CD8-positive, alpha-beta memory T cell (primary cell): ENCODE results near the gene KRT83. TPM values are rescaled to one million over a fixed set of nuclear protein-coding genes. Genes with fewer than 3 reads are reported as not detected.

Experiments used
- CTCF ChIA-PET: fragments of 350-600 bp; sonication (Branson Sonifier 250); formaldehyde crosslinking; loops from one replicate; lab custom pipeline; 2021; ENCODE audit warnings: antibody characterized with exemption; lab: Charles Lee
- POLR2A ChIA-PET: fragments of 350-600 bp; sonication (Branson Sonifier 250); formaldehyde crosslinking; loops from one replicate; lab custom pipeline; 2021; ENCODE audit warnings: antibody characterized with exemption; lab: Charles Lee
- DNase-seq, 5 donors: peaks; one replicate each; pipeline versions ENCODE4 v3.0.0 to v3.0.0-alpha.2; 2020 to 2022; ENCODE audit warnings: mixed read lengths in 1 of 5
- H3K27ac ChIP-seq: one replicate; pipeline ENCODE4 v1.7.0; 2013; ENCODE audit warnings: low read depth, mild to moderate bottlenecking, low read length, moderate library complexity
- H3K27me3 ChIP-seq: 2 replicates; pipeline ENCODE4 v1.7.0; 2013; ENCODE audit warnings: low read length, mild to moderate bottlenecking; ENCODE audit not compliant: insufficient read depth, poor library complexity, severe bottlenecking
- H3K36me3 ChIP-seq: 2 replicates; pipeline ENCODE4 v1.7.0; 2013; ENCODE audit warnings: mild to moderate bottlenecking, low read length, moderate library complexity; ENCODE audit not compliant: insufficient read depth
- H3K4me1 ChIP-seq: 2 replicates; pipeline ENCODE4 v1.7.0; 2013; ENCODE audit warnings: mild to moderate bottlenecking, low read length, moderate library complexity; ENCODE audit not compliant: insufficient read depth
- H3K4me3 ChIP-seq: 2 replicates; pipeline ENCODE4 v1.7.0; 2013; ENCODE audit warnings: mild to moderate bottlenecking, low read length
- H3K9me3 ChIP-seq: 2 replicates; pipeline ENCODE4 v1.7.0; 2013; ENCODE audit warnings: mild to moderate bottlenecking, low read length
- H3K27ac Mint-ChIP-seq, 8 donors: one replicate each; pipeline ENCODE4 v1.8.0; 2020 to 2021; ENCODE audit warnings: mixed read lengths in 8 of 8, mild to moderate bottlenecking in 6 of 8, inconsistent platforms in 3 of 8, moderate library complexity in 3 of 8
- H3K27me3 Mint-ChIP-seq, 2 donors: one replicate each; pipeline ENCODE4 v1.8.0; 2020 to 2021; ENCODE audit warnings: mixed read lengths in 2 of 2, mild to moderate bottlenecking in 1 of 2, moderate library complexity in 1 of 2
- H3K36me3 Mint-ChIP-seq, 3 donors: one replicate each; pipeline ENCODE4 v1.8.0; 2020 to 2021; ENCODE audit warnings: mixed read lengths in 3 of 3, inconsistent platforms in 1 of 3, mild to moderate bottlenecking in 1 of 3
- H3K4me1 Mint-ChIP-seq, 3 donors: one replicate each; pipeline ENCODE4 v1.8.0; 2020 to 2021; ENCODE audit warnings: mixed read lengths in 3 of 3, inconsistent platforms in 1 of 3, mild to moderate bottlenecking in 1 of 3
- H3K4me3 Mint-ChIP-seq, 7 donors: one replicate each; pipeline ENCODE4 v1.8.0; 2020 to 2021; ENCODE audit warnings: mixed read lengths in 7 of 7, mild to moderate bottlenecking in 6 of 7, moderate library complexity in 4 of 7, inconsistent platforms in 2 of 7
- H3K9me3 Mint-ChIP-seq, 5 donors: one replicate each; pipeline ENCODE4 v1.8.0; 2020 to 2022; ENCODE audit warnings: mixed read lengths in 5 of 5, mild to moderate bottlenecking in 3 of 5, moderate library complexity in 2 of 5, inconsistent platforms in 1 of 5
- polyA plus RNA-seq: library from polyadenylated mRNA; unstranded; fragments of 300-500 nt; fragmentation: Illumina TruSeq; gene quantifications from one replicate; pipeline ENCODE4 v1.2.3, GENCODE V29; 2021
- total RNA-seq, 2 experiments: library from RNA; stranded (reverse); gene quantifications; one replicate each; pipeline ENCODE4 v1.2.3, GENCODE V29; 2021

The KRT83 gene
- not detected for total RNA-seq
- not detected for polyA plus RNA-seq

DNA sequence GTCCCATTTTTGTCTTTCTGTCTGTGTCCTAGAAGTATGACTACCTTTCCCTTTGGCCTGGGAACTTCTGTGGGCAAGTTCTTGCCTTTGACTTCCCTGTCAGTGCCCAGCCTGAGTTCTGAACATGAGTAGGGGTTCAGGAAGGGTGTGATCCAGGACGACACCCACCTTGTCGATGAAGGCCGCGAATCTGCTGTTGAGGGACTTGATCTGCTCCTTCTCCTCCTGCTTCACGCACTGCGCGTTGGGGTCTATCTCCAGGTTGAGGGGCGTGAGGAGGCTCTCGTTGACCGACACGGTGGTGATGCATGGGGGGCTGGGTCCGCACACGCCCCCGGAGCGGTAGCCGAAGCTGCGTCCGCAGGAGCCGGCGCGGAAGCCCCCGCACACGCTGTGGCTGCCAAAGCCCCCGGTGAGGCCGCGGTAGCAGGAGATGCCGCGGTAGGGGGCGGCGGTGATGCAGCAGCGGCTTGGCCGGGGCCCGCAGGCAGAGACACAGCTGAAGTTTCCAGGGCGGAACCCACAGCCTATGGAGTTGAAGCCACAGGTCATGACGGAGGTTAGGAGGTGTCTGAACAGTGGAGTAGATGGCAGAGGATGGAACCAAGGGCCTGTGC, at the start of gene KRT83:
Gene KRT83 (minus strand): TSS at position 615 of the 617 bp plus-strand sequence. CDS start 63 bp downstream, at position 552.
- no peaks in the 10 kb centered on the region for H3K9me3 Mint-ChIP-seq

DNA sequence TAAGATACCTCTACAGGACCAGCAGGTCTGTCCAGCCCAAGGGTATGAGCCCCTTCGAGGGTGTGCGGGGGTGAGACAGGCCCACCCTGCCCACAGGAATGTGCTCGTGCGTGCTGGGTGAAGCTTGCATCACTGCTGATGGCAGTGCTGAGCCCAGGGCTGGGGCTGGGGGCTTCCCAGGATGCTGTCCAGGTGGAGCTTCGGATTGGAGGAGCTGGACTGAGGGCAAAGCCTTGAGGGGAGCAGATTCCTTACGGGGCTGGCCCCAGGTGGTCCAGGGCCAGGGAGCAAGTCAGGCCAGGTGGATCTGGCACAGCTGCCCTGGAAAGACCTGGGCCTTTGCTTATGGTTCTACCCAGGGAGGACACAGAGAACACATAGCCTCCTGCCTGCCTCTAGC, 48.6 kb upstream of the KRT83 start:
- Mint-ChIP-seq H3K27ac (no peak overlapping the region), H3K36me3 (no peaks in the 10 kb centered on the region)
- DNase-seq: no peak

More for the DNA sequence above, at the start of gene KRT83:
- Mint-ChIP-seq H3K36me3 (no peaks in the 10 kb centered on the region), H3K27ac (no peak within 1 kb of the TSS), H3K4me1 (no peaks in the 10 kb centered on the region), H3K27me3 (peaks cover 33 to 52% of the 10 kb centered on the region in 2 donors), H3K4me3 (no peak within 1 kb of the TSS)
- ChIA-PET CTCF (no interaction called here), POLR2A (no interaction called here)
- Histone ChIP-seq H3K9me3 (no peaks in the 10 kb centered on the region), H3K27ac (no peak within 1 kb of the TSS), H3K4me1 (no peaks in the 10 kb centered on the region), H3K36me3 (no peaks in the 10 kb centered on the region), H3K4me3 (no peak within 1 kb of the TSS), H3K27me3 (peaks cover 4% of the 10 kb centered on the region)
- DNase-seq: no peak

DNA sequence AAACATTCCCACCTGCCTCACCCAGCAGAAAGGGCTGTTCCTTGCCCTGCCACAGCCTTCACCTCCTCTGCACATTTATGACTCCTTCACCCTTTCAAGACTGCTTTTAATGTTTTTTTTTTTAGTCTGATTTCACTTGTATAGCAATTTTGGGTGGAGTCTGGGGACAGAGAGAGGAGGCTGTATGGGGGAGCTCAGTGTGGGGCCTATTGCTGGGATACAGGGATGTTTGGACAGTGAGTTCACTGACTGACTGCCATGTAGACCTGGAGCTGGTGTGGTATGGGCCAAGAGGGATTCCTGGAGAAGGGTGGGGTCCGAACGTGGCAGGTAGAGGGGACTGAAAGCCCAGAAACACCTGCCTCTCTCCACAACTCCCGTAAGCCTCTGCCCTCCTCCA, 48.0 kb upstream of the KRT83 start:
- Mint-ChIP-seq H3K9me3 (peaks cover 4 to 9% (median 6%) of the 10 kb centered on the region in 5 donors), H3K27me3 (peaks cover 24 to 25% of the 10 kb centered on the region in 2 donors), H3K4me1 (no peaks in the 10 kb centered on the region), H3K36me3 (no peaks in the 10 kb centered on the region), H3K27ac (peak overlapping the region in 1 of 8 donors; percentile 16), H3K4me3 (no peak overlapping the region)
- Histone ChIP-seq H3K36me3 (no peaks in the 10 kb centered on the region), H3K27ac (no peak overlapping the region), H3K4me1 (no peaks in the 10 kb centered on the region), H3K9me3 (no peaks in the 10 kb centered on the region), H3K27me3 (peaks cover 2% of the 10 kb centered on the region), H3K4me3 (no peak overlapping the region)
- ChIA-PET POLR2A (no interaction called here), CTCF (interaction anchor here (1.5 kb wide), 1 partner anchor 10 kb away, joined by 3 read pairs; no protein-coding TSS in a partner anchor)
- no peak for DNase-seq

More for the DNA sequence above, 48.6 kb upstream of the KRT83 start:
- H3K9me3 ChIP-seq: no peaks in the 10 kb centered on the region
- no peaks in the 10 kb centered on the region for H3K4me1 Mint-ChIP-seq
- ChIA-PET CTCF (interaction anchor here (1.0 kb wide), 1 partner anchor 611 kb away, joined by 3 read pairs; no protein-coding TSS in a partner anchor), POLR2A (no interaction called here)
- no peak overlapping the region for H3K4me3 ChIP-seq
- no peaks in the 10 kb centered on the region for H3K27me3 ChIP-seq
- no peak overlapping the region for H3K4me3 Mint-ChIP-seq
- H3K36me3 ChIP-seq: no peaks in the 10 kb centered on the region
- H3K27ac ChIP-seq: no peak overlapping the region
- H3K9me3 Mint-ChIP-seq: peaks cover 4 to 12% (median 9%) of the 10 kb centered on the region in 5 donors
- peaks cover 20 to 23% of the 10 kb centered on the region in 2 donors for H3K27me3 Mint-ChIP-seq
- H3K4me1 ChIP-seq: no peaks in the 10 kb centered on the region

DNA sequence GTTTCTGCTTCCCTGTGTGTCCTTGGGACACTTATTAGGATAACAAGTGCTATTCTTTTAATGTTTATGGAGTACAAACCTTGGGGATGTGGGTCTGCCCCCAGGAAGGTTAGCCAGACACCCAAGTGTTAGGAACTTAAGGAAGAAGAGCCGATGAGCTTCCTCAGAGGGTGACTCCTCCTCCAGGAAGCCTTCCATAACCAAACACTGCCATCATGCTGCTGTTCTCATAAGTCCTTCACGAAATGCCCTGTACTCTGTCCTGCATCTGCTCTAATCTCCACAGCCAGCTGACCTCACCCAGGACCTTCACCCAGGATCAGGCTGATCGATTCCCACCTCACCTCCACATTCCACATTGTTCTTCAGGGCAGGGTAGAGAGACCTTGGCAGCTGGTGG, 47.3 kb upstream of the KRT83 start:
- CTCF ChIA-PET: interaction anchor here (0.7 to 1.5 kb wide), 3 partner anchors 10 to 511 kb away, joined by 3 read pairs; no protein-coding TSS in a partner anchor

DNA sequence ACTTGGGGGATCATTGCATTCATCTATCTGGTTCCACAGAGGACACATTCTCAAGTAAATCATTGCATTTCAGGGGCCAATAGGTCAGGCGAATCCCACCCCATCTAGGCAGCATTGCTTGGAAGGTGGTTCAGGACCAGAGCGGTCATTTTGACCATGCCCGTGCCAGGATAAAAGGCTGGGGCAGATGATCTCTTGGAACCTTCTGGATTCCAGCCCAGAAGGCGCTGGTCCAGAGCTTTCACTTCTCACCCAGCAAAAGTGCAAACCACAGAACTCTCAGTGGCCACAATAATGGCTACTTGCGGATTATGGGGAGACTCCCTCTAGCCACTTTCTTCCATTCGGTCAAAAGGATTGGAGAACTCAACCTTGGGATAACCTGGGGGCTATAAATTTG, 46.7 kb upstream of the KRT83 start:
- Histone ChIP-seq H3K4me1 (no peaks in the 10 kb centered on the region), H3K27me3 (peaks cover 3% of the 10 kb centered on the region), H3K9me3 (no peaks in the 10 kb centered on the region), H3K4me3 (no peak overlapping the region), H3K27ac (no peak overlapping the region), H3K36me3 (no peaks in the 10 kb centered on the region)
- Mint-ChIP-seq H3K9me3 (no peaks in the 10 kb centered on the region), H3K36me3 (no peaks in the 10 kb centered on the region), H3K4me3 (no peak overlapping the region), H3K4me1 (peaks cover 0 to 2% (median 0%) of the 10 kb centered on the region in 3 donors), H3K27me3 (peaks cover 25 to 26% of the 10 kb centered on the region in 2 donors), H3K27ac (no peak overlapping the region)
- DNase-seq: no peak
- ChIA-PET CTCF (interaction anchor here (0.7 to 1.5 kb wide), 3 partner anchors 9 to 512 kb away, joined by 3 read pairs; no protein-coding TSS in a partner anchor), POLR2A (no interaction called here)

More for the DNA sequence above, 47.3 kb upstream of the KRT83 start:
- H3K27me3 ChIP-seq: peaks cover 3% of the 10 kb centered on the region
- H3K36me3 ChIP-seq: no peaks in the 10 kb centered on the region
- H3K36me3 Mint-ChIP-seq: no peaks in the 10 kb centered on the region
- peaks cover 25 to 26% of the 10 kb centered on the region in 2 donors for H3K27me3 Mint-ChIP-seq
- H3K27ac ChIP-seq: no peak overlapping the region
- no peak overlapping the region for H3K27ac Mint-ChIP-seq
- peaks cover 0 to 2% (median 0%) of the 10 kb centered on the region in 5 donors for H3K9me3 Mint-ChIP-seq
- no peak overlapping the region for H3K4me3 ChIP-seq
- H3K4me1 Mint-ChIP-seq: no peaks in the 10 kb centered on the region
- POLR2A ChIA-PET: no interaction called here
- no peaks in the 10 kb centered on the region for H3K4me1 ChIP-seq
- no peak for DNase-seq
- no peaks in the 10 kb centered on the region for H3K9me3 ChIP-seq
- H3K4me3 Mint-ChIP-seq: no peak overlapping the region

DNA sequence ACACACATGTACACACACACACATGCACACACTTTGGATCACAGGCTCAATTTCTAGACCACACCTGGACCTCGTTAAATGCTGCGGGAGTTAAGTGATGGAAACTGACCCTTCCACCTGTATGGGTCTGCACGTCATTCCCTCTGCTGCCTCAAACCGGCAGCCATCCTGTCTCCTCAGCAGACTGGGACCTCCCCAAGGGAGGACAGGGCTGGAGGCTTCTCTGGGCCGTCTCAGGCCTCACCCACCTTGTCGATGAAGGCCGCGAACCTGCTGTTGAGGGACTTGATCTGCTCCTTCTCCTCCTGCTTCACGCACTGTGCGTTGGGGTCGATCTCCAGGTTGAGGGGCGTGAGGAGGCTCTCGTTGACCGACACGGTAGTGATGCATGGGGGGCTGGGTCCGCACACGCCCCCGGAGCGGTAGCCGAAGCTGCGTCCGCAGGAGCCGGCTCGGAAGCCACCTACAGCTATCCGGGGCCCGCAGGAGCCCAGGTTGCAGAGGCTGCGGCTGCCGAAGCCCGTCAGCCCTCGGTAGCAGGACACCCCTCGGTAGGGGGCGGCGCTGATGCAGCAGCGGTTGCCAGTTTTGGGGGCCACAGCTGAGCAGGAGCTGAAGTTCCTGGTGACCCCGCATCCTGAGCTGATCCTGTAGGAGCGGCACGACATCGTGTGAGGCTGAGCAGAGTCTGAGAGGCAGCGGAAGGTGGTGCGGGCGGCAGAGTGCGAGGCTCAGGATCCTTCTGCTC, 45.7 kb upstream of the KRT83 start, which contains the start of gene KRT85:
Gene KRT85 (minus strand): TSS at position 744 of the 748 bp plus-strand sequence. CDS start 76 bp downstream, at position 668.
- no peak within 1 kb of the TSS for H3K27ac Mint-ChIP-seq
- Histone ChIP-seq H3K27me3 (peaks cover 3% of the 10 kb centered on the region), H3K27ac (no peak within 1 kb of the TSS), H3K9me3 (no peaks in the 10 kb centered on the region), H3K4me1 (no peaks in the 10 kb centered on the region), H3K36me3 (no peaks in the 10 kb centered on the region), H3K4me3 (no peak within 1 kb of the TSS)
- peaks cover 23 to 25% of the 10 kb centered on the region in 2 donors for H3K27me3 Mint-ChIP-seq
- DNase-seq: no peak
- H3K4me1 Mint-ChIP-seq: peaks cover 0 to 5% (median 4%) of the 10 kb centered on the region in 3 donors
- POLR2A ChIA-PET: no interaction called here
- no peaks in the 10 kb centered on the region for H3K9me3 Mint-ChIP-seq
- no peak within 1 kb of the TSS for H3K4me3 Mint-ChIP-seq
- CTCF ChIA-PET: interaction anchor here (1.4 kb wide), 1 partner anchor 88 kb away, joined by 3 read pairs; no protein-coding TSS in a partner anchor
- H3K36me3 Mint-ChIP-seq: no peaks in the 10 kb centered on the region

DNA sequence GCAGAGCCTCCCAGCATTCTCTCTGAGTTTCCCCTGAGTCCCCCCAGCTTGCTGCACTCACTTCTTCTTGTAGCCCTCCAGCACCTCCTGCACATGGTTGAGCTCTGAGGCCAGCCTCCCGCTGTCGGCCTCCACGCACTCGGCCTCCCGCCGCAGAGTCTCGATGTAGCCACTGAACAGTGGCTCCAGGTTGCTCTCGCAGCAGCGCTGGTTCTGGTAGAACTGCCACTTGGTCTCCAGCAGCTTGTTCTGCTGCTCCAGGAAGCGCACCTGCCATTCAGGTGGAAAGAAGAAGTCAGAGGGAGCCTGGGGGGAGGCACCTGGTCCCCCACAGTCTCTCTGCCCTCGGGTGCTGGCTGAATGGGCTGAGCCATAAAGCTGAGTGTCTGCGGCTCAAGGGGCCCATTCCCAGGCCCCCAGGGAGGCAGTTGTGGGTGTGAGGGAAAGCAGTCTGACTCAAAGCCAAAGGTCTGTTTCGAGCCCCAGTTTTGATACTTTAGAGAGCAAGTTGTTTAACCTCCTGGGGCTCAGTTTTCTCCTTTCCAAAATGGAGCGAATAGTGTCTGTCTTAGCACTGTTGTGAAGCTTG, 43.8 kb upstream of the KRT83 start:
- Histone ChIP-seq H3K27ac (no peak overlapping the region), H3K27me3 (peaks cover 3% of the 10 kb centered on the region), H3K4me1 (peaks cover under 1% of the 10 kb centered on the region), H3K36me3 (no peaks in the 10 kb centered on the region), H3K9me3 (no peaks in the 10 kb centered on the region), H3K4me3 (no peak overlapping the region)
- no peak overlapping the region for H3K4me3 Mint-ChIP-seq
- peaks cover 8 to 22% (median 18%) of the 10 kb centered on the region in 3 donors for H3K4me1 Mint-ChIP-seq
- H3K27me3 Mint-ChIP-seq: peaks cover 18 to 23% of the 10 kb centered on the region in 2 donors
- POLR2A ChIA-PET: no interaction called here
- no peaks in the 10 kb centered on the region for H3K36me3 Mint-ChIP-seq
- DNase-seq: no peak
- H3K27ac Mint-ChIP-seq: peak overlapping the region in 1 of 8 donors; percentile 71
- CTCF ChIA-PET: interaction anchor here (1.3 kb wide), 1 partner anchor 37 kb away, joined by 3 read pairs; no protein-coding TSS in a partner anchor
- no peaks in the 10 kb centered on the region for H3K9me3 Mint-ChIP-seq
